CD4-positive, alpha-beta memory T cell (primary cell): Measurements from ENCODE around the gene EIF3M. TPM values are rescaled to one million over a fixed set of nuclear protein-coding genes. Genes with fewer than 3 reads are reported as not detected.
"Not testable (repeated sequence)": the region's sequence is repeated elsewhere in the genome, so short reads cannot be mapped to it uniquely, and the experiment has no call there.

Experiments used
- CTCF ChIA-PET: fragments of 350-600 bp; sonication (Branson Sonifier 250); formaldehyde crosslinking; loops from one replicate; lab custom pipeline; 2021; ENCODE audit warnings: inconsistent platforms; ENCODE audit not compliant: partially characterized antibody; lab: Charles Lee
- POLR2A ChIA-PET: fragments of 350-600 bp; sonication (Branson Sonifier 250); formaldehyde crosslinking; loops from one replicate; lab custom pipeline; 2021; ENCODE audit not compliant: partially characterized antibody; lab: Charles Lee
- DNase-seq, 5 donors: peaks; one replicate each; pipeline versions ENCODE4 v3.0.0 to v3.0.0-alpha.2; 2020 to 2022; ENCODE audit warnings: mixed read lengths in 1 of 5
- H3K27ac ChIP-seq: one replicate; pipeline ENCODE4 v1.7.0; 2013; ENCODE audit warnings: low read depth, low read length
- H3K27me3 ChIP-seq: 2 replicates; pipeline ENCODE4 v1.7.0; 2013; ENCODE audit warnings: mild to moderate bottlenecking, low read length, moderate library complexity; ENCODE audit not compliant: insufficient read depth
- H3K36me3 ChIP-seq: 2 replicates; pipeline ENCODE4 v1.7.0; 2013; ENCODE audit warnings: mild to moderate bottlenecking, low read length, moderate library complexity; ENCODE audit not compliant: insufficient read depth
- H3K4me1 ChIP-seq: 2 replicates; pipeline ENCODE4 v1.7.0; 2013; ENCODE audit warnings: mild to moderate bottlenecking, low read length, moderate library complexity; ENCODE audit not compliant: insufficient read depth
- H3K4me3 ChIP-seq, 2 donors: one replicate each; pipeline ENCODE4 v1.7.0; 2013; ENCODE audit warnings: low read length in 2 of 2, mild to moderate bottlenecking in 1 of 2
- H3K9me3 ChIP-seq, 2 donors: one replicate each; pipeline ENCODE4 v1.7.0; 2013; ENCODE audit warnings: low read length in 2 of 2, control low read depth in 1 of 2; ENCODE audit not compliant: control insufficient read depth in 1 of 2
- H3K27ac Mint-ChIP-seq, 7 donors: one replicate each; pipeline ENCODE4 v1.8.0; 2020 to 2021; ENCODE audit warnings: mixed read lengths in 7 of 7, mild to moderate bottlenecking in 6 of 7, inconsistent platforms in 3 of 7, moderate library complexity in 3 of 7
- H3K27me3 Mint-ChIP-seq, 2 donors: one replicate each; pipeline ENCODE4 v1.8.0; 2020 to 2021; ENCODE audit warnings: mixed read lengths in 2 of 2
- H3K36me3 Mint-ChIP-seq, 2 donors: one replicate each; pipeline ENCODE4 v1.8.0; 2020 to 2021; ENCODE audit warnings: mixed read lengths in 2 of 2, inconsistent platforms in 1 of 2, mild to moderate bottlenecking in 1 of 2
- H3K4me1 Mint-ChIP-seq, 4 donors: one replicate each; pipeline ENCODE4 v1.8.0; 2020 to 2021; ENCODE audit warnings: mixed read lengths in 4 of 4, mild to moderate bottlenecking in 1 of 4
- H3K4me3 Mint-ChIP-seq, 8 donors: one replicate each; pipeline ENCODE4 v1.8.0; 2020 to 2021; ENCODE audit warnings: mixed read lengths in 8 of 8, mild to moderate bottlenecking in 7 of 8, moderate library complexity in 6 of 8, inconsistent platforms in 3 of 8
- H3K9me3 Mint-ChIP-seq, 8 donors: one replicate each; pipeline ENCODE4 v1.8.0; 2020 to 2021; ENCODE audit warnings: mixed read lengths in 8 of 8, mild to moderate bottlenecking in 5 of 8, inconsistent platforms in 3 of 8, moderate library complexity in 1 of 8
- intact Hi-C: fragments of 100-400 bp; cut with micrococcal nuclease; formaldehyde crosslinking; loops from one replicate; pipeline ENCODE4 v1.15.1; 2023
- polyA plus RNA-seq, 2 donors: library from polyadenylated mRNA; unstranded; fragments of 300-500 nt; fragmentation: Illumina TruSeq; gene quantifications; one replicate each; pipeline ENCODE4 v1.2.3, GENCODE V29; 2021
- total RNA-seq, 2 experiments: library from RNA; stranded (reverse); gene quantifications; one replicate each; pipeline ENCODE4 v1.2.3, GENCODE V29; 2021

The EIF3M gene
- total and polyA plus RNA-seq, 4 experiments from 2014 or later = 214 to 321 (median 263) TPM

GRCh38 chr11:32594272-32594671 lies 10.6 kb downstream of the EIF3M start:
- Histone ChIP-seq H3K36me3 (peaks cover 61% of the 10 kb centered on the region), H3K4me1 (no peaks in the 10 kb centered on the region), H3K27me3 (no peaks in the 10 kb centered on the region), H3K4me3 (no peak overlapping the region), H3K27ac (no peak overlapping the region), H3K9me3 (no peaks in the 10 kb centered on the region)
- no peak for DNase-seq
- intact Hi-C loops = no loop called here
- Mint-ChIP-seq H3K4me3 (no peak overlapping the region), H3K9me3 (no peaks in the 10 kb centered on the region), H3K4me1 (peaks cover 14 to 29% (median 24%) of the 10 kb centered on the region in 4 donors), H3K36me3 (peaks cover 68 to 87% of the 10 kb centered on the region in 2 donors), H3K27ac (no peak overlapping the region), H3K27me3 (no peaks in the 10 kb centered on the region)
- POLR2A ChIA-PET = no interaction called here
- CTCF ChIA-PET = no interaction called here

- CTCF ChIA-PET, POLR2A ChIA-PET, H3K27me3 Mint-ChIP-seq, intact Hi-C loops, H3K27me3 ChIP-seq, H3K9me3 Mint-ChIP-seq, H3K27ac ChIP-seq, H3K4me1 ChIP-seq, H3K4me3 Mint-ChIP-seq, H3K9me3 ChIP-seq, DNase-seq, H3K4me3 ChIP-seq: not testable (repeated sequence)
- peaks cover 55% of the 10 kb centered on the region for H3K36me3 ChIP-seq
- peaks cover 61 to 79% of the 10 kb centered on the region in 2 donors for H3K36me3 Mint-ChIP-seq
- H3K27ac Mint-ChIP-seq = peak overlapping the region in 6 of 7 donors; percentile 3 to 87 (median 60)
- peaks cover 12 to 22% (median 18%) of the 10 kb centered on the region in 4 donors for H3K4me1 Mint-ChIP-seq
Observed at GRCh38 chr11:32596114-32596513, 12.5 kb downstream of the EIF3M start.

- Mint-ChIP-seq H3K27me3 (no peaks in the 10 kb centered on the region), H3K36me3 (peaks cover 53 to 75% of the 10 kb centered on the region in 2 donors), H3K27ac (no peak overlapping the region), H3K4me3 (no peak overlapping the region), H3K9me3 (no peaks in the 10 kb centered on the region), H3K4me1 (peaks cover 6 to 16% (median 10%) of the 10 kb centered on the region in 4 donors)
- POLR2A ChIA-PET = interaction anchor here (1.4 kb wide), 1 partner anchor 15 kb away, joined by 4 read pairs; no protein-coding TSS in a partner anchor
- CTCF ChIA-PET = interaction anchor here (1.1 kb wide), 1 partner anchor 8 kb away, joined by 3 read pairs; no protein-coding TSS in a partner anchor
- peaks cover 54% of the 10 kb centered on the region for H3K36me3 ChIP-seq
- no peak overlapping the region for H3K4me3 ChIP-seq
- intact Hi-C loops = no loop called here
- no peak overlapping the region for H3K27ac ChIP-seq
- H3K9me3 ChIP-seq = no peaks in the 10 kb centered on the region
- no peak for DNase-seq
- no peaks in the 10 kb centered on the region for H3K27me3 ChIP-seq
- H3K4me1 ChIP-seq = no peaks in the 10 kb centered on the region
Observed at GRCh38 chr11:32597921-32598320, 14.3 kb downstream of the EIF3M start.

- Mint-ChIP-seq H3K4me1 (peaks cover 0 to 3% (median under 1%) of the 10 kb centered on the region in 4 donors), H3K4me3 (no peak overlapping the region), H3K27me3 (no peaks in the 10 kb centered on the region), H3K27ac (peak overlapping the region in 1 of 7 donors; percentile 77), H3K9me3 (peaks cover 0 to 4% (median 0%) of the 10 kb centered on the region in 8 donors), H3K36me3 (peaks cover 40 to 55% of the 10 kb centered on the region in 2 donors)
- ChIA-PET CTCF (no interaction called here), POLR2A (no interaction called here)
- Histone ChIP-seq H3K4me1 (no peaks in the 10 kb centered on the region), H3K36me3 (peaks cover 41% of the 10 kb centered on the region), H3K27me3 (no peaks in the 10 kb centered on the region), H3K27ac (no peak overlapping the region), H3K4me3 (no peak overlapping the region), H3K9me3 (no peaks in the 10 kb centered on the region)
- intact Hi-C loops = no loop called here
- DNase-seq = no peak
Observed at GRCh38 chr11:32602657-32603415, 19.2 kb downstream of the EIF3M start.

- Mint-ChIP-seq H3K4me1 (peaks cover 0 to 1% (median 0%) of the 10 kb centered on the region in 4 donors), H3K36me3 (peaks cover 39 to 46% of the 10 kb centered on the region in 2 donors), H3K9me3 (peaks cover 0 to 8% (median 3%) of the 10 kb centered on the region in 8 donors), H3K27me3 (no peaks in the 10 kb centered on the region), H3K27ac (no peak overlapping the region), H3K4me3 (no peak overlapping the region)
- intact Hi-C loops = no loop called here
- no peak for DNase-seq
- no peaks in the 10 kb centered on the region for H3K4me1 ChIP-seq
- H3K27ac ChIP-seq = no peak overlapping the region
- CTCF ChIA-PET = no interaction called here
- H3K9me3 ChIP-seq = no peaks in the 10 kb centered on the region
- POLR2A ChIA-PET = no interaction called here
- no peak overlapping the region for H3K4me3 ChIP-seq
- no peaks in the 10 kb centered on the region for H3K27me3 ChIP-seq
- H3K36me3 ChIP-seq = peaks cover 30% of the 10 kb centered on the region
Observed at GRCh38 chr11:32606220-32606619, 22.6 kb downstream of the EIF3M start.

- POLR2A ChIA-PET, H3K27ac ChIP-seq, H3K9me3 ChIP-seq, H3K9me3 Mint-ChIP-seq, H3K36me3 ChIP-seq, DNase-seq, H3K4me1 ChIP-seq, H3K4me3 ChIP-seq, H3K4me3 Mint-ChIP-seq, H3K4me1 Mint-ChIP-seq, intact Hi-C loops, H3K27me3 ChIP-seq, H3K27me3 Mint-ChIP-seq, H3K27ac Mint-ChIP-seq, CTCF ChIA-PET: not testable (repeated sequence)
- peaks cover 18 to 36% of the 10 kb centered on the region in 2 donors for H3K36me3 Mint-ChIP-seq
Observed at GRCh38 chr11:32608826-32609225, 25.2 kb downstream of the EIF3M start.

- CTCF ChIA-PET = no interaction called here
- intact Hi-C loops = loop anchor here (10.0 kb wide), 1 partner anchor 286 kb away; no protein-coding TSS in a partner anchor
- no peak for DNase-seq
- H3K27me3 ChIP-seq = no peaks in the 10 kb centered on the region
- H3K27ac ChIP-seq = no peak overlapping the region
- H3K36me3 ChIP-seq = no peaks in the 10 kb centered on the region
- no peak overlapping the region for H3K4me3 Mint-ChIP-seq
- H3K9me3 Mint-ChIP-seq = peaks cover 0 to 8% (median 3%) of the 10 kb centered on the region in 8 donors
- peaks cover 6 to 22% of the 10 kb centered on the region in 2 donors for H3K36me3 Mint-ChIP-seq
- H3K4me1 Mint-ChIP-seq = no peaks in the 10 kb centered on the region
- H3K27me3 Mint-ChIP-seq = no peaks in the 10 kb centered on the region
- no peak overlapping the region for H3K27ac Mint-ChIP-seq
- no peaks in the 10 kb centered on the region for H3K9me3 ChIP-seq
- POLR2A ChIA-PET = no interaction called here
- no peak overlapping the region for H3K4me3 ChIP-seq
- H3K4me1 ChIP-seq = no peaks in the 10 kb centered on the region
Observed at GRCh38 chr11:32610797-32611352, 27.2 kb downstream of the EIF3M start.
